Esophagus muscularis mucosa (tissue), 4 donors: Measurements from ENCODE around the gene ZNF777.

Experiments
- CTCF ChIP-seq, 3 experiments: fragments of 200-600 bp in 2 of 3; fragments of 450-650 bp in 1 of 3; sonication (generic) in 2 of 3; IDR thresholded peaks; one replicate each; pipeline ENCODE4 v1.5.1; 2017 to 2019; ENCODE audit warnings: antibody characterized with exemption in 3 of 3, mild to moderate bottlenecking in 2 of 3, moderate library complexity in 1 of 3
- EP300 ChIP-seq: sonication (generic); formaldehyde crosslinking; IDR thresholded peaks from one replicate; pipeline ENCODE4 v1.6.1; 2017; ENCODE audit warnings: antibody characterized with exemption
- POLR2A ChIP-seq: fragments of 450-650 bp; IDR thresholded peaks from one replicate; pipeline ENCODE4 v1.6.1; 2017; ENCODE audit warnings: antibody characterized with exemption, moderate library complexity, mild to moderate bottlenecking, low read depth

DNA sequence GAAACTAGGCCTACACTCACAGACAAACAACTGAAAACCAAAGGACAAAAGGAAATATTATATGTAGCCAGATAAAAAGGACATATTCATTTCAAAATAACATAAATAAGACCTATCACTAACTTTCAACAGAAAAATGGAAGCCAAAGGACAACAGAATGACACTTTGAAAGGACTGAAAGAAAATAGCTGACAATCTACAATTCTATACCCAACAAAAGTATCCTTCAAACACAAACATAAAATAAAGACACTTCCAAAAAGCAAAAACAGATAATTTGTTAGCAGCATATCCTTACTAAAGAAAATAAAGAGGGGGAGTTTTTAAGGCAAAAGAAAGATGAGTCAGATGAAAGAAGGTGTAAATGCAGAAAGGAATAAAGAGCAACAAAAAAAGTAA, 44.7 kb upstream of the ZNF777 start:
- TF ChIP-seq EP300: no peak
- TF ChIP-seq POLR2A: no peak
- no peak for TF ChIP-seq CTCF (IDR thresholded peaks at IDR 0.05)
